HG02623 (cell line): ENCODE results near the gene INPPL1.

Source experiments
- ATAC-seq: cut with Tn5 transposase; IDR thresholded peaks from one replicate; pipeline ENCODE4 v1.9.1; 2021; ENCODE audit warnings: moderate library complexity; ENCODE audit not compliant: unreplicated experiment

The INPPL1 gene

DNA sequence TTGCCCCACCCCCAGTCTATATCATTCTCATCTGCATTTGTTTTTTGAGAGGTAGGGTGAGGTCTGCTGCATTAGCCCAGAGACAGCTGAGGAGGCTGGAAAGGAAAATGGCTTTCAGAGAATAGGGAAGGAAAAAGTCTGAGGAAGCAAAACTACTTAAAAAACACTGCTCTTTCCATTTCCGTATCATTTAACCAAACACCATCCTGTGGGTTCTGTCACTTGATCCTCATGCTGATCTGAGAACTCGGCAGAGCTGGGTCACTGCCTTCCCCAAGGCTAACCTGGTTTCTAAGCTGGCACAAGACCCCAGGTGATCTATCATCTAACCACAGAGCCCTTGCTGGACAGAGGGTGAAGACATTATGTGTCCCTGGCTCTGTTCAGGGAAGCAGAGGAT, 6.7 kb upstream of the INPPL1 start:
- no peak for ATAC-seq

GRCh38 chr11:72218251-72218745, 6.3 kb upstream of the INPPL1 start:
- ATAC-seq, result no peak

DNA sequence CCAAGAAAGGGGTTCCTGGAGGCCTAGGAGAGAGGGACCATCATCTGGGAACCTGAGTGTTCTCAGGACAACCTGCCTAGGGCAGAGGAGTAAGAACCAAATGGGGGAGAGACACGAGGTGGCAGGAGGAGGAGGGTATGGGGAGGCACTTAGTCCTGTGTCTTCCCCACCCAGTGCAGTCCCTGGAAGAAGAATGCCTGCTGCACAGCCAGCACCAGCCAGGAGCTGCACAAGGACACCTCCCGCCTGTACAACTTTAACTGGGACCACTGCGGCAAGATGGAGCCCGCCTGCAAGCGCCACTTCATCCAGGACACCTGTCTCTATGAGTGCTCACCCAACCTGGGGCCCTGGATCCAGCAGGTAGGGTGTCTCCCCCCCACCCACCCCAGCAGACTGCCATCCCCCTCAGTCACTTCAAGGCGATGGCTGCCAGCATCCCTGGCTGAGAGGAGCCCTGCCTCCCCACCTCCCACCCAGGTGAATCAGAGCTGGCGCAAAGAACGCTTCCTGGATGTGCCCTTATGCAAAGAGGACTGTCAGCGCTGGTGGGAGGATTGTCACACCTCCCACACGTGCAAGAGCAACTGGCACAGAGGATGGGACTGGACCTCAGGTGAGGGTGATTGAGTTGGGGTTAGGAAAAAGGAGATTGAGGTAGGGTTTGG, 3.7 kb upstream of the INPPL1 start:
- no peak for ATAC-seq

GRCh38 chr11:72221386-72222075, 3.0 kb upstream of the INPPL1 start:
- no peak for ATAC-seq

DNA sequence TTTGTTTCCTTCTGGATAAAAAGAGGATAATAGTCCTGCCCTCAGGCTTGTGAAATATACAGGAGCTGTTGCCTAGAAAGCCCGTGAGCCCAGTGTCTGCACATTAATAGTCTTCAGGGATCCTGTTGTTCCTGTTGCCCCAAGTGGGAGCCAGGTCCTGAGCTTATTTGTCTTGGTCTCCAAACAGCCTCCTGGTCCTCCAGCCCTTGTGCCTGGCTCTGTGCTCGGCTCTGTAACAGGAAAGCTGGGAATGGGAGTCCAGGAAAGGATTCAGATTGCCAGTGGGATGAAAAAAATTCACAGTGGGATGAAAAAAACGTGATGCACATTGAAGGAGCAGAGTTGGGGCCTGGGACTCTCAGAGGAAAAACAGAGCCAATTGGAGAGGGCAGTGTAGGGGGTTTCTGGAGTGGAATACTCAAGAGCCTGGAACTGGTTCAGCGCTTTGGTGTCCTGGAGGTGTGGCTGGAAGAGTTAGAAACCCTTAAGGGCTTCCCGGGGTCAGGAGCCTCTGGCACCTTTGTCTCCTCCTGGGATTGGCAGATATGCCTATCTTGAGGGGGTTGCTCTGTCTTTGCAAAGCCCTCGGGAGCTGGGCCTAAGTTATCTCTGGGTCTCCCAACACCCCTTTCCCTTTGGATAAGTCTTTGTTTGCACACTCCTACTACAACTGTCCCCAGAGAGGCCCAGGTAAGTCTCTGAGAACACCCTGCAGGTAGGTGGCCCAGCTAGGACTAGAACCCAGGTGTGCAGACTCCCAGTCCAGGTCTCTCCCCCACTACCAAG, 2.3 kb upstream of the INPPL1 start:
- no peak for ATAC-seq

DNA sequence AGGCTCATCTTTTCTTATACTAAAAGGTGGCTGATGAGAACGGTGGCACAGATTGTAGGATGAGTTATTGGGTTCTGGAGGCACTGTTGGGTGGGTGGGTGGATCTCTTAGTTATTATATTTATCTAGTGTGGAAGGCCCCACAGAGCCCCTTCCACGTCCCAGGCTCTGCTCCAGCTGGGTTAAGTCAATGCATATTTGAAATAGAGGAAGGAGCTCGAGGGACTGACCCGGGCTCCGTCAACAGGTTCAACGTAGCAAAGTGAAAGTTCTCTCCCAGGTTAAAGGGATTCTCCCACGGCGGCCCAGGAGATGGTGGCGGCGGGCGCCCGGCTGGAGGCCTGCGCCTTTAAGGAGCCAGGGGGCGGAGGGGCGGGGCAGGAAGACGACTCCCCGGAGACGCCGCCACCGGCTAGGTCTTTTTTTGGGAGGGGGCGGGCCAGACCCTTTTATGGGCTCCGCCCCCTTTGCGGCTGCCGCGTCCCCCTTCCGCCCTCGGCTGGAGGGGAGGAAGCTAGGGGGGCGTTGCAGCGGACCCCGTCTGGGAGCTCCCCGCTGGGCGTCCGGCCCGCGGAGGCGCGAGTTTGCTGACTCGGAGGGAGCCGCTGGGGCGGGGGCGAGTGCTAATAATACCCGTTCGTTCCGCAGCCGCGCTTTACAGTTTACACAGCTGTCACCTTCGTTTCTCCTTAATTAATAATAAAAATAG, 1.5 kb upstream of the INPPL1 start:
- ATAC-seq, result peak; percentile 75

- ATAC-seq, result peak; percentile 46
Measured at GRCh38 chr11:72223615-72224563, 678 bp upstream of the INPPL1 start.

GRCh38 chr11:72225411-72225951, 914 bp downstream of the INPPL1 start:
- no peak for ATAC-seq

DNA sequence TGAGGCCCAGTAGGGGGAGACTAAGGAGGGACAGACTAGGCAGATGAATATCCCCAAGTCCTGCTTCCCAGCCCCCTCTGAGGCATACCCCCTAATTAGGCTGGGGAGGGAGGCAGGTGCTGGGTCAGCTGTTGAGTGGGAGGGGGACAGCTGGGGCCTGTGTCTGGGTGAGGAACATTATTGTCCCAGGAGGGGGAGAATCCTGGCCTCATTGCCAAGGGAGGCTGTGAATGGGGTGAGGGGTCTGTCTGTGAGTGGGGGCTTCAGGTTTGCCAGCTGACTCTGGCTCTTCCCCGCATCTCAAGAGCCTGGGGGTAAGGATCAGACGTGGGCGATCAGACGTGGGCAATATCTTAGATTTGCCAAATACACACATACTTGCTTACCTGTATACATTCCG, 2.1 kb downstream of the INPPL1 start:
- no peak for ATAC-seq

DNA sequence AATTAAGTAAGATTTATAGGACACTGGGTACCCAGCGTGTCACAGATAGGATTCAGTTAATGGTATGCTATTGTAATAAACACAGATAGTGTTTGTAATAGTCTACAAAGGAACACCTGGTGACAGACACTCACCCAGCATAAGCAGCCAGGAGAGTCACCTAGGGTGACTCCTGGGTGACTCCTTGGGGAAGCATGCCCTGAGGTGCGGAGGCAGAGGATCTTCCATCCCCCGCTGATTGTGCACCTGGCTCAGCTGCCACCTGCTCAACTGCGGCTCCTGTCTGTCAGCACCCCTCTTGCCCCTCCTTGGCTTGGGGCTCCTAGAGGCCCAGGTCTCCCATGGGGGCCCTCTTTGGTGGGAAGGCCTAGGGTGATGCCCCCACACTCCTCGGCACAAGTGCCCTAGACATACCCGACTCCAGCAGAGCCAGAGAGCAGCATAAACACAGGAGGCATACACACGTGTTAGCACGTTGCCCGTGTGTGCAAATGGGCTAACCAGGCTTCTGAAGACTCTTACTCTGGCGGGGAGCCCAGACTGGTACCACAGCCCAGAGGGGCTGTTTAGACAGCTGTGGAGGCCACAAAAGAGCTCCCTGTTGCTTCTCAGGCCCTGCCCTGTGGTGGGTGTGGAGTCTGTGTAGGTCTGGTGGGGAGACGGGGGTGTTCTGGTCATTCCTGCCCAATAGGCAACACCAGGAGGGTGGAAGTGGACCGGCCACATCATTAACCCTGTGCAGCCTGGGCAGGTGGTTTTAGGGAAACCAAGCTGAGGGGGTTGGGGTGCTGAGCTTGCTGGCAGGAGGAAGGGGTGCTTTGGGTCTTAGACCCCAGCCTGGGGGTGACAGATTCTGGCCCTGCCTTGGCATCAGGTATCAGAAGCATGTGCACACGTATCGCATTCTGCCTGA, 3.0 kb downstream of the INPPL1 start:
- ATAC-seq, result no peak

- no peak for ATAC-seq
Measured at GRCh38 chr11:72228229-72228843, 3.8 kb downstream of the INPPL1 start.

DNA sequence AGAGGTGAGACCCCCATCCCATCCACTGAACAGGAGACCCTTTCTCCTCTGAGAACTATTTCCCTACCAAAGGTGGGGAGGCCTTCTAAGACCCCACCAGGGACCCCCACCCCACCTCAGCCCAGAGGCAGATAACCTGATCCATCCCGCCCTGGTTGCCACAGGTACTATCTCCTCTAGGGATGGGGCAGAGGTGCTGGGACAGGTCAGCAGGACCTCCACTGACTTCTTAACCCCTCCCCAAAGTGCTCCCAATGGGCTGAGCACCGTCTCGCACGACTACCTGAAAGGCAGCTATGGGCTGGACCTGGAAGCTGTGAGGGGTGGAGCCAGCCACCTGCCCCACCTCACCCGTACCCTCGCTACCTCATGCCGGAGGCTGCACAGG, 4.3 kb downstream of the INPPL1 start:
- no peak for ATAC-seq

DNA sequence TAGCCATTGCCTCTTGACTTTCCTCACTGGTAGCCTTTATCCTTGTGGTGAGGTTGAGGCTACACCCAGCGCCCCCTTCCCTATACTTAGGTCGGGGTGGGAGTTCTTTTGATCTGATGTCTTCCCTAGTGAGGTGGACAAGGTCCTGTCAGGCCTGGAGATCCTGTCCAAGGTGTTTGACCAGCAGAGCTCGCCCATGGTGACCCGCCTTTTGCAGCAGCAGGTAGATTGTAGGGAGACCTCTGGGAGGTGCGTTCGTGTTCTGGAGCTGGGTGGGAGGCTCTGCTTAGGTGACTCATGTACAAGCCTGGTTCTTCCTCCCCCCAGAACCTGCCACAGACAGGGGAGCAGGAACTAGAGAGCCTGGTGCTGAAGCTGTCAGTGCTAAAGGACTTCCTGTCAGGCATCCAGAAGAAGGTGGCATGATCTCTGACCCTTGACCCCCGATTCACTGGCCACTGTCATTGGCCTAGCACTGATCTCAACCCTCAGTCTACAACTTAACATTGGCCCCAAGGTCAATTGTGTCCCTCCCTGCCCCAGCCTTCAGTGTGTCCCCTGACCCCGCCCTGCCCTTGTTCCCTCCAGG, 4.9 kb downstream of the INPPL1 start:
- ATAC-seq, result no peak

DNA sequence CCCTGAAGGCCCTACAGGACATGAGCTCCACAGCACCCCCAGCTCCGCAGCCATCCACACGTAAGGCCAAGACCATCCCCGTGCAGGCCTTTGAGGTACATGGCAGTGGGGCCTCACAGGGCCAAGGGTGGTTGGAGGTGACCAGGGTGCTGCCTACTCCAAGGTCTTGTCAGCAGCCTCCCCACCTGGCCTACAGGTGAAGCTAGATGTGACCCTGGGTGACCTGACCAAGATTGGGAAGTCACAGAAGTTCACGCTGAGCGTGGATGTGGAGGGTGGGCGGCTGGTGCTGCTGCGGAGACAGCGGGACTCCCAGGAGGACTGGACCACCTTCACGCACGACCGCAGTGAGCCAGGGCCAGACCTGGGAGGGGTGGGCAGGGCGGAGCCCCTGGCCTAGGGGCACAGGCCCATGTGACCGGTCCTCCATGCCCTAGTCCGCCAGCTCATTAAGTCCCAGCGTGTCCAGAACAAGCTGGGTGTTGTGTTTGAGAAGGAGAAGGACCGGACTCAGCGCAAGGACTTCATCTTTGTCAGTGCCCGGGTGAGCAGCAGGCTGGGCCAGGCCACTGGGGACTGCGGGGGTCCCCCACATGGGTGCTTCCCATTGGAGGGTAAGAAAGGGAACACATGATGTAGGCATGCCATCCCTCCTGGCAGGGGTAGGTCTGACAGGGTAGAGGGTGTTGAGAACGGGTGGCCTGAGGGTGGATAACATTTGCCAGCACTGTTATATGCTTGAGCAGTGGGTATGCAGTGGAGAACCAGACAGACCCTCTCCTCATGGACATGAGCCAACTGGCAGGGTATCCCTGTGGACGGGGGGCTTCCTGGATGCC, 5.6 kb downstream of the INPPL1 start:
- no peak for ATAC-seq

- ATAC-seq, result no peak
Measured at GRCh38 chr11:72230764-72231365, 6.3 kb downstream of the INPPL1 start.

DNA sequence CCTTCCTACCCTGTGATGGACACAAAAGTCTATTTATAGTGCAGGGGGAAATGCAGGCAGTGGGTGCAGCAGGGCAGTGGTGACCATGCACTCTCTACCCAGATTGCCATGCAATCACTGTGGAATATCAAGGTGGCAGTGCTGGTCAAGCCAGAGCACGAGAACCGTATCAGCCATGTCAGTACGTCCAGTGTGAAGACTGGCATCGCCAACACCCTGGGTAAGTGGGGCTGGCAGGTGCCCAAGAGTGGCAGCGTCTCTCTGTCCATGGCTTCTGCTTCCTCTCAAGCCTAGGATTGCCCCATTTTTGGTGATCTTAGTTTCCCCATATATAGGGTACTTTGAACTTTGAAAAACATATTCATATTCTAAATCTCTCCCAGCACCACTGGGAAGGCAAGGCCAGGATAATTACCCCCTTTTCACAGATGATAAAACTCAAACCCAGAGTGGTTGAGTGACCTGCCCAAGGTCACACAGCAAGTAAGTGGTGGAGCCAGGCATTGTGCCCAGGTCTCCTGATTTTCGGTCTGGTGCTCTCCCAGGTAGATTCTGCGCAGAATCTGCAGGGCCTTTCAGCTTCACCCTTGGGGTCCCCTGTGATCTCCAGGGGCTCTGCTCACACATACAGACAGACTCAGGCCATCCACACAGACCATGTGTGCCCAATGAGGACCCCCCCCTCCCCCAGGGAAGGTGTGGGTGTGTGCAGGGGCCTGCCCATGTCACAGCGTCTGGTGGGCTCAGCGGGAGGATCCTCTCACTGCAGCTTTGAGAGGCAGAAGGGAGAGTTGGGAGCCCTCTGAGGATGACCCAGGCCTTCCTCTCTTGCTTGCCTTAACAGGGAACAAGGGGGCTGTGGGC, 7.1 kb downstream of the INPPL1 start:
- no peak for ATAC-seq
